Loucy (cell line): ENCODE data around the gene ALOX12B.
"Not testable (repeated sequence)": the region's sequence is repeated elsewhere in the genome, so short reads cannot be mapped to it uniquely, and the experiment has no call there.

ENCODE experiments used
- CTCF ChIP-seq: fragments of 200-600 bp; sonication (generic); conservative IDR thresholded peaks from 2 replicates; pipeline ENCODE4 v1.5.1; 2014; ENCODE audit warnings: mild to moderate bottlenecking, antibody characterized with exemption, low read length
- EZH2phosphoT487 ChIP-seq: fragments of 200-600 bp; IDR thresholded peaks from 2 replicates; pipeline ENCODE4 v1.6.1; 2018; ENCODE audit warnings: antibody characterized with exemption, mild to moderate bottlenecking, moderate library complexity, borderline replicate concordance

DNA sequence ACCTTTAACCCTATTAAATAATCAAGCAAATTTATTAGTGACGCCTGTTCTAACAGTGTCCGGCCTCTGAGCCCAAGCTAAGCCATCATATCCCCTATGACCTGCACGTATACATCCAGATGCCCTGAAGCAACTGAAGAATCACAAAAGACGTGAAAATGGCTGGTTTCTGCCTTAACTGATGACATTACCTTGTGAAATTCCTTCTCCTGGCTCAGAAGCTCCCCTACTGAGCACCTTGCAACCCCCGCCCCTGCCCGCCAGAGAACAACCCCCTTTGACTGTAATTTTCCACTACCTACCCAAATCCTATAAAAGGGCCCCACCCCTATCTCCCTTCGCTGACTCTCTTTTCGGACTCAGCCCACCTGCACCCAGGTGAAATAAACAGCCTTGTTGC lies 25.7 kb downstream of the ALOX12B start:
- not testable (repeated sequence) for TF ChIP-seq CTCF, EZH2phosphoT487
